NCI-H2107 treated with DMSO at 0.1 percent for 48 hours (cell line): ENCODE data around the gene CLDN9.

Source experiments
- DNase-seq: peaks from one replicate; lab custom pipeline; 2025; ENCODE audit not compliant: unreplicated experiment; lab: John Stamatoyannopoulos, UW

Gene CLDN9

GRCh38 chr16:2974319-2975056, 38.2 kb upstream of the CLDN9 start:
- DNase-seq: no peak

GRCh38 chr16:2975161-2975795, 37.4 kb upstream of the CLDN9 start:
- no peak for DNase-seq

- DNase-seq: no peak
Measured at GRCh38 chr16:2976201-2976600, 36.5 kb upstream of the CLDN9 start.

GRCh38 chr16:2976673-2977072, 36.0 kb upstream of the CLDN9 start:
- no peak for DNase-seq

GRCh38 chr16:2977440-2977839, 35.3 kb upstream of the CLDN9 start:
- DNase-seq: peak; percentile 65

GRCh38 chr16:2979669-2980226, 33.0 kb upstream of the CLDN9 start:
- DNase-seq: no peak

- peak; percentile 79 for DNase-seq
Measured at GRCh38 chr16:2980227-2981176, 32.2 kb upstream of the CLDN9 start, which contains the start of gene PKMYT1. Gene PKMYT1 (minus strand): TSS chr16:2980446. CDS start chr16:2979657, 789 bp downstream.

GRCh38 chr16:2981177-2981898, 31.4 kb upstream of the CLDN9 start:
- no peak for DNase-seq

- no peak for DNase-seq
Measured at GRCh38 chr16:2981899-2982250, 30.8 kb upstream of the CLDN9 start.

GRCh38 chr16:2982402-2982801, 30.3 kb upstream of the CLDN9 start:
- no peak for DNase-seq

- peak; percentile 49 for DNase-seq
Measured at GRCh38 chr16:2983706-2984136, 29.0 kb upstream of the CLDN9 start.

- DNase-seq: no peak
Measured at GRCh38 chr16:2985462-2985861, 27.3 kb upstream of the CLDN9 start.

GRCh38 chr16:2985893-2986355, 26.8 kb upstream of the CLDN9 start:
- no peak for DNase-seq

- DNase-seq: no peak
Measured at GRCh38 chr16:2986623-2987188, 26.0 kb upstream of the CLDN9 start.

GRCh38 chr16:2987286-2987685, 25.4 kb upstream of the CLDN9 start:
- DNase-seq: no peak

GRCh38 chr16:2987833-2988232, 24.9 kb upstream of the CLDN9 start:
- peak; percentile 60 for DNase-seq

- DNase-seq: no peak
Measured at GRCh38 chr16:2988590-2989099, 24.1 kb upstream of the CLDN9 start.

- DNase-seq: no peak
Measured at GRCh38 chr16:2990891-2991290, 21.8 kb upstream of the CLDN9 start.

- no peak for DNase-seq
Measured at GRCh38 chr16:2991566-2992261, 21.0 kb upstream of the CLDN9 start.
